Parathyroid adenoma (tissue), 2 donors: ENCODE results near the gene PROS1.
"Not testable (repeated sequence)": the region's sequence is repeated elsewhere in the genome, so short reads cannot be mapped to it uniquely, and the experiment has no call there.

Source experiments
- H2AFZ ChIP-seq: fragments of 300-600 bp; sonication (generic); one replicate; pipeline ENCODE4 v1.7.0; 2017; ENCODE audit warnings: antibody characterized with exemption, mild to moderate bottlenecking
- H3K27ac ChIP-seq: fragments of 300-600 bp; sonication (generic); one replicate; pipeline ENCODE4 v1.7.0; 2017
- H3K27me3 ChIP-seq: fragments of 300-600 bp; sonication (generic); one replicate; pipeline ENCODE4 v1.7.0; 2017; ENCODE audit warnings: low read length; ENCODE audit not compliant: control insufficient read depth, insufficient read depth
- H3K36me3 ChIP-seq: fragments of 300-600 bp; sonication (generic); one replicate; pipeline ENCODE4 v1.7.0; 2017; ENCODE audit warnings: low read length; ENCODE audit not compliant: control insufficient read depth, insufficient read depth
- H3K4me1 ChIP-seq: fragments of 300-600 bp; sonication (generic); one replicate; pipeline ENCODE4 v1.7.0; 2017; ENCODE audit warnings: control low read depth
- H3K4me2 ChIP-seq: fragments of 300-600 bp; sonication (generic); one replicate; pipeline ENCODE4 v1.7.0; 2017; ENCODE audit warnings: low read length
- H3K4me3 ChIP-seq: fragments of 300-600 bp; sonication (generic); one replicate; pipeline ENCODE4 v1.7.0; 2017; ENCODE audit warnings: low read depth, low read length
- H3K79me2 ChIP-seq: fragments of 300-600 bp; sonication (generic); one replicate; pipeline ENCODE4 v1.7.0; 2017; ENCODE audit warnings: control low read depth
- H3K9ac ChIP-seq: fragments of 300-600 bp; sonication (generic); one replicate; pipeline ENCODE4 v1.7.0; 2017; ENCODE audit warnings: mild to moderate bottlenecking
- H3K9me3 ChIP-seq: fragments of 300-600 bp; sonication (generic); one replicate; pipeline ENCODE4 v1.7.0; 2017; ENCODE audit warnings: low read length; ENCODE audit not compliant: control insufficient read depth
- TF ChIP-seq, protein P1 (sequence below): fragments of 300-600 bp; sonication (generic); IDR thresholded peaks from one replicate; pipeline ENCODE4 v1.7.0; 2017; ENCODE audit warnings: antibody characterized with exemption, mild to moderate bottlenecking
- donor health status: primary hyperparathyroidism.

The PROS1 gene

GRCh38 chr3:93861017-93861416 is 112.7 kb downstream of the PROS1 start:
- H2AFZ ChIP-seq: no peak overlapping the region
- no peak overlapping the region for H3K9ac ChIP-seq
- no peaks in the 10 kb centered on the region for H3K9me3 ChIP-seq
- TF ChIP-seq, protein P1, sequence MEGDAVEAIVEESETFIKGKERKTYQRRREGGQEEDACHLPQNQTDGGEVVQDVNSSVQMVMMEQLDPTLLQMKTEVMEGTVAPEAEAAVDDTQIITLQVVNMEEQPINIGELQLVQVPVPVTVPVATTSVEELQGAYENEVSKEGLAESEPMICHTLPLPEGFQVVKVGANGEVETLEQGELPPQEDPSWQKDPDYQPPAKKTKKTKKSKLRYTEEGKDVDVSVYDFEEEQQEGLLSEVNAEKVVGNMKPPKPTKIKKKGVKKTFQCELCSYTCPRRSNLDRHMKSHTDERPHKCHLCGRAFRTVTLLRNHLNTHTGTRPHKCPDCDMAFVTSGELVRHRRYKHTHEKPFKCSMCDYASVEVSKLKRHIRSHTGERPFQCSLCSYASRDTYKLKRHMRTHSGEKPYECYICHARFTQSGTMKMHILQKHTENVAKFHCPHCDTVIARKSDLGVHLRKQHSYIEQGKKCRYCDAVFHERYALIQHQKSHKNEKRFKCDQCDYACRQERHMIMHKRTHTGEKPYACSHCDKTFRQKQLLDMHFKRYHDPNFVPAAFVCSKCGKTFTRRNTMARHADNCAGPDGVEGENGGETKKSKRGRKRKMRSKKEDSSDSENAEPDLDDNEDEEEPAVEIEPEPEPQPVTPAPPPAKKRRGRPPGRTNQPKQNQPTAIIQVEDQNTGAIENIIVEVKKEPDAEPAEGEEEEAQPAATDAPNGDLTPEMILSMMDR: no peak
- no peak overlapping the region for H3K4me3 ChIP-seq
- H3K36me3 ChIP-seq: no peaks in the 10 kb centered on the region
- no peak overlapping the region for H3K4me2 ChIP-seq
- no peaks in the 10 kb centered on the region for H3K4me1 ChIP-seq
- no peaks in the 10 kb centered on the region for H3K79me2 ChIP-seq
- H3K27me3 ChIP-seq: no peaks in the 10 kb centered on the region
- H3K27ac ChIP-seq: no peak overlapping the region

DNA sequence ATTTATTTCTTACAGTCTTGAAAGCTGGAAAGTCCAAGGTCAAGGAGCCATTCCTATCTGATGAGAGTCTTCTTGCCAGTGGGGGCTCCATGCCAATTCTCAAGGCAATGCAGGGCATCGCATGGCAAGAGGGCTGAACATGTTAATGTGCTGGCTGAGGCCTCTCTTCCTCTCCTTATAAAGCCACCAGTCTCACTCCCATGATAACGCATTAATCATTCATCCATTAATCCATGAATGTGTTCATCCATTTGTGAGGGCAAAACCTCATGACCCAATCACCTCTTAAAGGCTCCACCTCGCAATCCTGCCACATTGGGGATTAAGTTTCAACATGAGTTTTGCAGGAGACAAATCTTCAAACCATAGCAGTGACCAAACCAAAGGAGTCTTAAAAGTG is 118.3 kb downstream of the PROS1 start:
- H3K79me2 ChIP-seq: no peaks in the 10 kb centered on the region
- no peaks in the 10 kb centered on the region for H3K4me1 ChIP-seq
- no peak overlapping the region for H3K9ac ChIP-seq
- no peak overlapping the region for H3K27ac ChIP-seq
- no peaks in the 10 kb centered on the region for H3K36me3 ChIP-seq
- H3K4me2 ChIP-seq: no peak overlapping the region
- H3K27me3 ChIP-seq: no peaks in the 10 kb centered on the region
- H2AFZ ChIP-seq: no peak overlapping the region
- H3K9me3 ChIP-seq: no peaks in the 10 kb centered on the region
- TF ChIP-seq, protein P1: no peak
- no peak overlapping the region for H3K4me3 ChIP-seq

- H3K27ac ChIP-seq, H3K9ac ChIP-seq, H3K9me3 ChIP-seq, H3K4me3 ChIP-seq, H3K4me1 ChIP-seq, H2AFZ ChIP-seq, H3K79me2 ChIP-seq, H3K36me3 ChIP-seq, H3K4me2 ChIP-seq, H3K27me3 ChIP-seq: not testable (repeated sequence)
Measured at GRCh38 chr3:93852228-93852627, 121.5 kb downstream of the PROS1 start.

DNA sequence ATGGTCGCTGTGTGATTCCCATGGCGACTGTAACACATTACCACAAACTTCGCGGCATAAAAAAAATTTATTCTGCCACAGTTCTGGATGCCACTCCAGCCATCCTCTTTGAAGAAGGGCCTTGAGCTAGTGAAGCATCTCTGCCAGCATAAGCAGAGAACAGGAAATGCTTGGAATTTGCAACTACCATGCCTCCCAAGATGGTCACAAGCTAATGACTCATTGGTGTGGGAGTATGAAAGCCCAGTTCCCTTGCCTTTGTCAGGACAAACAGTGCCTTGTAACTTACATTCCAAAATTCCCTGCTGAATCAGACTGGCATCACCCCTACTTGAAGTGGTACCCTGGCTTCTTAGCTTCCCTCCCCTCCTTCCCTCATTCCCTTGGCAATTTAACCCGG is 129.7 kb downstream of the PROS1 start:
- TF ChIP-seq, protein P1: no peak
- Histone ChIP-seq H3K4me1 (no peaks in the 10 kb centered on the region), H3K4me2 (no peak overlapping the region), H3K79me2 (no peaks in the 10 kb centered on the region), H3K4me3 (no peak overlapping the region), H3K9me3 (no peaks in the 10 kb centered on the region), H3K27me3 (no peaks in the 10 kb centered on the region), H3K36me3 (no peaks in the 10 kb centered on the region), H3K9ac (no peak overlapping the region), H3K27ac (no peak overlapping the region), H2AFZ (no peak overlapping the region)

DNA sequence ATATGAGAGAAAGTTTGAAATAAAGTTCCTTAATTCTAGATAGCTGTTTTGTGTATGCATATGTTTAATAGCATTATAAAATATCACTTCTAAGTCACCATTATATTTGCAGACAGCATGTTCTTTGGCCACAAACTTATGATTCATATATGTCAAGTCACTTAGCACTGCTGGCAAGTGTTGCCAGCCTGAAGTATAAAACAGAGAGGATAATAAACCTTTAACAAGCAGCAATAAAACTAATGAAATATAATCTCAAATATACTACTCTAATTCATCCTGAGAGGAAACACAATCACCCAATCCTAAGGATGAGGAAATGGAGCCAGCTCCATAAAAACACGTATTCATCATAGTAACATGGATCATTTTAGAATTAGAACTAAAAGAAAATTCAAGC is 134.5 kb downstream of the PROS1 start:
- not testable (repeated sequence) for H3K27ac ChIP-seq, H2AFZ ChIP-seq, H3K4me3 ChIP-seq, H3K79me2 ChIP-seq, H3K4me1 ChIP-seq, H3K9me3 ChIP-seq, H3K4me2 ChIP-seq, H3K9ac ChIP-seq, H3K27me3 ChIP-seq, H3K36me3 ChIP-seq
